ENCODE results near the gene UBXN7. TPM values are rescaled to one million over a fixed set of nuclear protein-coding genes. Genes with fewer than 3 reads are reported as not detected.

The UBXN7 gene
- total and polyA plus RNA-seq, 2 of the 13 experiments (the other 11 are each of a cell fraction or from before 2014, with no cell fraction given), result 12.5 to 15.9 TPM

DNA sequence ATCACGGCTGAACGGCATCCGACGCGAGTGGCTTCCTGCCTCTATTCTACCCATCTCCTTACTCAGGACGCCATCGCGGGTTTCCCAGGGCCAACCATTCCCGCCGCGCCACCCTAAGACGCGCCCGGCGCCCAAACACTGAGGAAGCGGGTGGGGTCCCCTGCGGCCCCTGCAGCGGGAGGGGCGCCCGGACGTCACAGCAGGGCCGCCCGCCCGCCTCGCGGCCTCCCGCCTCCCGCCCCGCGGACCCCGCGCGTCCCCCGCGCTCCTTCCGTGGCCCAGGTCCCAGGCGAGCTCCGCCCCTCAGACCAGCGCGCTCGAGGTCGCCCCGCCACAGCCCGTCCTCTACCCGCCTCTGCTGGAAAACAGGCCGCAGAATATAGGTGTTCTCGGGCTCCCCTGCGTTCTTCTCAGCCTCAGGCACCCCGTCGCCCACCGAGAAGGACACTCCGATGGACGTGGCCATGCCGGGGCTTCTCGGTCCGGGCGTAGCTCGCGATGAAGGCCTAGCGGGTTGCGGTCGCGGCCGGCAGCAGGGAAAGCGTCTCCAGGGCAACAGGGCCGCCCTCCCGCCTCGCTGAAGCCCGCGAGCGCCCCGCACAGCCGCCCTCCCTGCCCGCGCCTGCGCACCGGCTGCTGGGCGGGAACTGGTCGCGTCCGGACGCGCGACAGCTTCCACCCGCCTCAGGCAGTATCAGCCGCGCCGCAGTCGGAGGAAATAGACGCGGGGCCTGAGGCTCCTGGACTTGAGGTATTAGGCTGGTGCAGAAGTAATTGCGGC lies 114.3 kb downstream of the UBXN7 start, which contains the start of gene DYNLT2B (continued):
- TF ChIP-seq MZF1 (CRISPR knock-in tag; IDR thresholded peaks at IDR 0.05; ENCODE audit: borderline replicate concordance) (no peak), MIXL1 (CRISPR knock-in tag; IDR thresholded peaks at IDR 0.05) (0 out of 2 replicates have a peak, but pooled peaks have one; percentile 31), ZNF382 (CRISPR knock-in tag; IDR thresholded peaks at IDR 0.05; ENCODE audit: borderline replicate concordance) (no peak), KDM1A (CRISPR knock-in tag; IDR thresholded peaks at IDR 0.05) (no peak), EEA1 (CRISPR knock-in tag; IDR thresholded peaks at IDR 0.05; ENCODE audit: borderline replicate concordance) (peak; percentile 60; the same call in 1 of the 2 replicates), FOXK1 (CRISPR knock-in tag; IDR thresholded peaks at IDR 0.05; ENCODE audit: borderline replicate concordance, low read depth) (peak; percentile 34; the same call in 1 of the 2 replicates), ZNF292 (CRISPR knock-in tag; IDR thresholded peaks at IDR 0.05; ENCODE audit: borderline replicate concordance, low read depth) (no peak), ZNF710 (CRISPR knock-in tag; IDR thresholded peaks at IDR 0.05; ENCODE audit: borderline replicate concordance) (peak; percentile 55; the same call in 1 of the 2 replicates), TBL1XR1 (IDR thresholded peaks at IDR 0.05; ENCODE audit: borderline replicate concordance, low read length, partially characterized antibody) (no peak), SMYD3 (CRISPR knock-in tag; IDR thresholded peaks at IDR 0.05) (no peak), ELK4 (CRISPR knock-in tag; IDR thresholded peaks at IDR 0.05; ENCODE audit: borderline replicate concordance) (no peak), CCAR2 (optimal IDR thresholded peaks at IDR 0.05; ENCODE audit: low read depth, low read length) (no peak), PRPF4 (IDR thresholded peaks at IDR 0.05; ENCODE audit: low read depth, low read length, poor library complexity, severe bottlenecking) (no peak), ZSCAN25 (CRISPR knock-in tag; IDR thresholded peaks at IDR 0.05) (peak; percentile 77), KLF11 (CRISPR knock-in tag; IDR thresholded peaks at IDR 0.05) (no peak), ZFP1 (CRISPR knock-in tag; IDR thresholded peaks at IDR 0.05) (no peak), HOXA9 (CRISPR knock-in tag; IDR thresholded peaks at IDR 0.05; ENCODE audit: borderline replicate concordance) (no peak), SNAPC2 (CRISPR knock-in tag; IDR thresholded peaks at IDR 0.05) (no peak), SNAPC4 (CRISPR knock-in tag; IDR thresholded peaks at IDR 0.05) (no peak), POGZ (CRISPR knock-in tag; IDR thresholded peaks at IDR 0.05) (peak; percentile 36; the same call in 1 of the 2 replicates), IKZF4 (CRISPR knock-in tag; IDR thresholded peaks at IDR 0.05; ENCODE audit: borderline replicate concordance, low read depth, not compliant biosample characterization) (peak; percentile 75)
